ENCODE measurements around the gene FCGBP.

The FCGBP gene

DNA sequence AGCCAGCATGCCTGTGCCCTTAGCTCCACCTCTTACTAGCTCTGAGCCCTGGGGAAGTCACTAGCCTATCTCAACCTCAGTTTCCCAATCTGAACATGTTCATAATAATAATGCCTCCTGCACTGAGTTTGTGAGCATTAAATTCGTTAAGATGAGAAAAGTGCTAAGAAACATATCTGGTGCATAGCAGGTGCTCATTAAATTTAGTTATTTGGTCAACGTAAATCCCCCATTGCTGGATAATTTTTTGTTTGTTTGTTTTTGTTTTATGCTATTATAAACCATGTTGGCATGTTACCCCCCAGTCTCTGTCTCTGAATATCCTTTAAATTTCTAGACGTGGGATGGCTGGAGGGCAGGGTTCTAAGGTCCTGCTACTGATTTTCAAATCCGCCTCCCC is 10.6 kb downstream of the FCGBP start:
- Histone ChIP-seq H3K36me3 (replicated peaks) (no peaks in the 10 kb centered on the region), H3K4me3 (ENCODE audit: low read depth, low read length) (no peak overlapping the region), H3K27ac (no peak overlapping the region), H3K27me3 (replicated peaks) (no peaks in the 10 kb centered on the region)
- TF ChIP-seq, protein P1, sequence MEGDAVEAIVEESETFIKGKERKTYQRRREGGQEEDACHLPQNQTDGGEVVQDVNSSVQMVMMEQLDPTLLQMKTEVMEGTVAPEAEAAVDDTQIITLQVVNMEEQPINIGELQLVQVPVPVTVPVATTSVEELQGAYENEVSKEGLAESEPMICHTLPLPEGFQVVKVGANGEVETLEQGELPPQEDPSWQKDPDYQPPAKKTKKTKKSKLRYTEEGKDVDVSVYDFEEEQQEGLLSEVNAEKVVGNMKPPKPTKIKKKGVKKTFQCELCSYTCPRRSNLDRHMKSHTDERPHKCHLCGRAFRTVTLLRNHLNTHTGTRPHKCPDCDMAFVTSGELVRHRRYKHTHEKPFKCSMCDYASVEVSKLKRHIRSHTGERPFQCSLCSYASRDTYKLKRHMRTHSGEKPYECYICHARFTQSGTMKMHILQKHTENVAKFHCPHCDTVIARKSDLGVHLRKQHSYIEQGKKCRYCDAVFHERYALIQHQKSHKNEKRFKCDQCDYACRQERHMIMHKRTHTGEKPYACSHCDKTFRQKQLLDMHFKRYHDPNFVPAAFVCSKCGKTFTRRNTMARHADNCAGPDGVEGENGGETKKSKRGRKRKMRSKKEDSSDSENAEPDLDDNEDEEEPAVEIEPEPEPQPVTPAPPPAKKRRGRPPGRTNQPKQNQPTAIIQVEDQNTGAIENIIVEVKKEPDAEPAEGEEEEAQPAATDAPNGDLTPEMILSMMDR (IDR thresholded peaks at IDR 0.05; ENCODE audit: low read depth, low read length, missing control alignments): no peak
- in situ Hi-C loops (cut with HindIII; ENCODE audit: low pct_ligation_motif_present, low sequenced_read_pairs): no loop called here
- no peak for DNase-seq

DNA sequence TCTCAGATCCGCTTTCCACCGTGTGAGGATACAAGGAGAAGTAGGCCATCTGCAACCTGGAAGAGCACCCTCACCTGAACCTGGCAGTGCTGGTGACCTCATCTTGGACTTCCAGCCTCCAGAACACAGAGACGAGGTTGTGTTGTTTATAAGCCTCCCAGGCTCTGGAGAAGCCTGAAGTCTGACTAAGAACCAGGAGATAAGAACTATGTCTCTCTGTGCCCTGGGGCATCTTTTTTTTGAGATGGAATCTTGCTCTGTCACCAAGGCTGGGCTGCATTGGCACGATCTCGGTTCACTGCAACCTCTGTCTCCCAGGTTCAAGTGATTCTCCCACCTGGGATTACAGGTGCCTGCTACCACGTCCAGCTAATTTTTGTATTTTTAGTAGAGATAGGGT is 14.5 kb downstream of the FCGBP start:
- TF ChIP-seq, protein P1 (IDR thresholded peaks at IDR 0.05; ENCODE audit: low read depth, low read length, missing control alignments): no peak
- H3K27me3 ChIP-seq (replicated peaks): peaks cover 3% of the 10 kb centered on the region
- no peak overlapping the region for H3K4me3 ChIP-seq (ENCODE audit: low read depth, low read length)
- in situ Hi-C loops (cut with HindIII; ENCODE audit: low pct_ligation_motif_present, low sequenced_read_pairs): no loop called here
- H3K36me3 ChIP-seq (replicated peaks): no peaks in the 10 kb centered on the region
- H3K27ac ChIP-seq: no peak overlapping the region
- no peak for DNase-seq

DNA sequence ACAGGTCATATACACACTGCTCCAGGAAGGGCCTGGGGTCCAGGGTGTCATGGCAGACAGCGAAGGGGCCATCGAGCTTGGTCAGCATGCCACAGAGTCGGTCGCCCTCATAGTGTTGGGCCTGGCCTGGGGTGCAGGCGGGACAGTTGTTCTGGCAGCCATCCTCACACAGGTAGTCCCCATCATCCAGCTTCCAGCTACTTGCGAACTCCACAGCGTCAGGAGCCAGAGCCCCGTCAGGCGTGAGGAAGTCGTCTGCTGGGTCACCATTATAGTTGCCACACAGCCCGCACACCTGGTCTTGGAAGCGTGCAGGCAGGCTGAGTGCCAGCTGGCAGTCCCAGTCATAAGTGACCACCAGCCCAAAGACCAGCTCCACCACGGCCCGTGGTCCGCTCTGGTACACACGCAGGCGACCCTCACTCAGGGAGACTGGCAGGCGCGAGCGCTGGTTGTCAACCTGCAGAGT is 16.2 kb downstream of the FCGBP start:
- DNase-seq: no peak
- Histone ChIP-seq H3K27ac (no peak overlapping the region), H3K4me3 (ENCODE audit: low read depth, low read length) (no peak overlapping the region), H3K36me3 (replicated peaks) (no peaks in the 10 kb centered on the region), H3K27me3 (replicated peaks) (peaks cover 3% of the 10 kb centered on the region)
- TF ChIP-seq, protein P1 (IDR thresholded peaks at IDR 0.05; ENCODE audit: low read depth, low read length, missing control alignments): no peak
- in situ Hi-C loops (cut with HindIII; ENCODE audit: low pct_ligation_motif_present, low sequenced_read_pairs): no loop called here

DNA sequence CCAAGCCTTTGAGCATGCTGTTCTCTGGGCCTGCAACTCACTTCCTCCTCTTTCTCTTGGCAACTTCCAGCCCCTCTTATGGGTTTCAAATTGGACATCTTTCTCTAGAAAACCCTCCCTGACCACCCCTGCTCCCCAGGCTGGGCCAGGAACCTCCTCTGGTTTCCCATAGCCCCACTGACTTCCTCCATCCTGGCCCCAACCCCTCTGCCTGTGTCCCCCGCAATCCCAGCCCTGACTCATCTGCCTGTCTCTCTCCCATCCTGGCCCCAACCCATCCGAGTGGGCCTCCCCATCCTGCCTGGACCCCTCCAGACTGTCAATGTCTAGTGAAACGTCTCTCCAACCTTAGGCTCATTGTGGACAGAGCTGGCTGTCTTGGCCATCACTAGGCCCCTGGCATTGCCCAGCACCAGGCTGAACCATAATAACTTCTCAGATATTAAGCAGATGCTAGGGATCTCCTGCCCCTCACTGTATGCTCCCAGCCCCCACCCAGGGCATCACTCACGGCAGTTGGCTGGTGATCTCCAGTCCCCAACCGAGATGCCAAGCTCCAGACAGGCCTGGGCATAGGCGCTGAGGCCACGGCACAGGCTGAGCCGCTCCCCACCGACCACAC is 16.8 kb downstream of the FCGBP start:
- Histone ChIP-seq H3K36me3 (replicated peaks) (no peaks in the 10 kb centered on the region), H3K4me3 (ENCODE audit: low read depth, low read length) (no peak overlapping the region), H3K27me3 (replicated peaks) (peaks cover 3% of the 10 kb centered on the region), H3K27ac (no peak overlapping the region)
- TF ChIP-seq, protein P1 (IDR thresholded peaks at IDR 0.05; ENCODE audit: low read depth, low read length, missing control alignments): no peak
- in situ Hi-C loops (cut with HindIII; ENCODE audit: low pct_ligation_motif_present, low sequenced_read_pairs): no loop called here
- no peak for DNase-seq

DNA sequence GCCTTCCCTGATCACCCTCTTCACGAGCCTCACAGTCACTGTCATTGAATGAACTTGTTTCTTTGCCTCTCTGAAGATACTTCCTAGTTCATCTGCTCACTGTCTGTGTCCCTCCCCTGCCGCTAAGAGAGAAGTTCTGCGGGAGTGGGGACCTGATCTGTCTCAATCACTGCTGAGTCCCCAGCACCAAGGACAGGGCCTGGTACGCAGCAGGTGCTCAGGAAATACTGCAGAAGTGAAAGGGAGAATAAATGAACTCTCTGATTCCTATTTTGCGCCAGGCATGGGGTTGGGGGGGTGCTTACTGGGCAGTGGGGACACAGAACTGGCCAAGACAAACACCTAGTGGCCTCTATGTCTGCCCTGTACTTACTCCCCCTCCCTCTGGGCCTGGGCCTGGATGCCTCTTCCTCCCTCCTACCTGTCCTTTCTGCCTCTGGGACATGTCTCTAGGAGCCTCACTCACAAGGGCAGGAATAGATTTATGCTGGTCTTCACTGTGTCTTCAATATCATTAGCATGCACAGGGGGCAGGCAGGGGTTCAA is 17.5 kb downstream of the FCGBP start:
- no peaks in the 10 kb centered on the region for H3K36me3 ChIP-seq (replicated peaks)
- no peak for DNase-seq
- no peak overlapping the region for H3K27ac ChIP-seq
- peaks cover 3% of the 10 kb centered on the region for H3K27me3 ChIP-seq (replicated peaks)
- TF ChIP-seq, protein P1 (IDR thresholded peaks at IDR 0.05; ENCODE audit: low read depth, low read length, missing control alignments): no peak
- H3K4me3 ChIP-seq (ENCODE audit: low read depth, low read length): no peak overlapping the region
- in situ Hi-C loops (cut with HindIII; ENCODE audit: low pct_ligation_motif_present, low sequenced_read_pairs): no loop called here

DNA sequence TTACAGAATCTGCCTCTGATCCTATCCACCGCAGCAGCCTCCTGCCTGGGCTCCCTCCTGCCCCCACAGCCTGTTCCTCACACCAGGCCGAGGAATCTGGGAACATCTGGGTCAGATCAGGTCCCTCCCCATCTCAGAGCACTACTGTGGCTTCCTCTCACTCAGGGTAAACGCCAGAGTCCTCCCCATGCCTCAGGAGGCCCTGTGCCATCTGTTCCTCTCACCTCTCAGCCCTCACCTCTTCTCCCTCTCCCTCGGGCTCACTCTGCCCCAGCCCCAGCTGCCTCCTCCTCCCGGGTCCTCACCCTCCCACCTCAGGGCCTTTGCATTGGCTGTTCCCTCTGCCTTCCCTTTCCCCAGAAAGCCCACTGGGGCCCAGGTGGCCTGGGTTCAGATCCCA is 18.2 kb downstream of the FCGBP start:
- TF ChIP-seq, protein P1 (IDR thresholded peaks at IDR 0.05; ENCODE audit: low read depth, low read length, missing control alignments): no peak
- Histone ChIP-seq H3K27ac (no peak overlapping the region), H3K36me3 (replicated peaks) (no peaks in the 10 kb centered on the region), H3K4me3 (ENCODE audit: low read depth, low read length) (no peak overlapping the region), H3K27me3 (replicated peaks) (peaks cover 3% of the 10 kb centered on the region)
- in situ Hi-C loops (cut with HindIII; ENCODE audit: low pct_ligation_motif_present, low sequenced_read_pairs): no loop called here
- DNase-seq: no peak

Data from brain microvascular endothelial cell (primary cell).